Glutamatergic neuron (in vitro differentiated cells): ENCODE results near the gene TIGD3. TPM values are rescaled to one million over a fixed set of nuclear protein-coding genes. Genes with fewer than 3 reads are reported as not detected.

Source experiments
- DNase-seq: peaks from one replicate; pipeline ENCODE4 v3.0.0; 2022
- H3K27ac Mint-ChIP-seq: one replicate; pipeline ENCODE4 v1.8.0; 2020; ENCODE audit warnings: mild to moderate bottlenecking, mixed read lengths, inconsistent platforms; ENCODE audit not compliant: unreplicated experiment
- H3K27me3 Mint-ChIP-seq: one replicate; pipeline ENCODE4 v1.8.0; 2020; ENCODE audit warnings: mild to moderate bottlenecking, moderate library complexity, mixed read lengths, inconsistent platforms; ENCODE audit not compliant: unreplicated experiment
- H3K36me3 Mint-ChIP-seq: one replicate; pipeline ENCODE4 v1.8.0; 2020; ENCODE audit warnings: mild to moderate bottlenecking, mixed read lengths, inconsistent platforms; ENCODE audit not compliant: unreplicated experiment
- H3K4me1 Mint-ChIP-seq: one replicate; pipeline ENCODE4 v1.8.0; 2020; ENCODE audit warnings: mild to moderate bottlenecking, low read depth, mixed read lengths, inconsistent platforms; ENCODE audit not compliant: unreplicated experiment
- H3K4me3 Mint-ChIP-seq: one replicate; pipeline ENCODE4 v1.8.0; 2020; ENCODE audit warnings: mild to moderate bottlenecking, mixed read lengths, inconsistent platforms; ENCODE audit not compliant: unreplicated experiment
- H3K9me3 Mint-ChIP-seq: one replicate; pipeline ENCODE4 v1.8.0; 2020; ENCODE audit warnings: mild to moderate bottlenecking, moderate library complexity, mixed read lengths, inconsistent platforms; ENCODE audit not compliant: unreplicated experiment
- total RNA-seq: library from RNA; stranded (reverse); fragmentation: NEBNext Ultra II Directional; extraction: Animal tissue kit (Norgen Biotek cat#: 25700); gene quantifications from one replicate; pipeline ENCODE4 v1.2.1, GENCODE V29; 2021; ENCODE audit not compliant: unreplicated experiment
- TF ChIP-seq, protein P1 (sequence below): fragments of 200-600 bp; sonication (generic); IDR thresholded peaks from one replicate; pipeline ENCODE4 v1.5.0; 2021; ENCODE audit not compliant: partially characterized antibody, unreplicated experiment

TIGD3 gene
- total RNA-seq, 1 donor from 2014 or later: 3.8 TPM

- Mint-ChIP-seq H3K27ac (no peak overlapping the region), H3K4me1 (peaks cover 6% of the 10 kb centered on the region), H3K27me3 (peaks cover 8% of the 10 kb centered on the region), H3K9me3 (no peaks in the 10 kb centered on the region), H3K36me3 (no peaks in the 10 kb centered on the region), H3K4me3 (no peak overlapping the region)
- TF ChIP-seq, protein P1, sequence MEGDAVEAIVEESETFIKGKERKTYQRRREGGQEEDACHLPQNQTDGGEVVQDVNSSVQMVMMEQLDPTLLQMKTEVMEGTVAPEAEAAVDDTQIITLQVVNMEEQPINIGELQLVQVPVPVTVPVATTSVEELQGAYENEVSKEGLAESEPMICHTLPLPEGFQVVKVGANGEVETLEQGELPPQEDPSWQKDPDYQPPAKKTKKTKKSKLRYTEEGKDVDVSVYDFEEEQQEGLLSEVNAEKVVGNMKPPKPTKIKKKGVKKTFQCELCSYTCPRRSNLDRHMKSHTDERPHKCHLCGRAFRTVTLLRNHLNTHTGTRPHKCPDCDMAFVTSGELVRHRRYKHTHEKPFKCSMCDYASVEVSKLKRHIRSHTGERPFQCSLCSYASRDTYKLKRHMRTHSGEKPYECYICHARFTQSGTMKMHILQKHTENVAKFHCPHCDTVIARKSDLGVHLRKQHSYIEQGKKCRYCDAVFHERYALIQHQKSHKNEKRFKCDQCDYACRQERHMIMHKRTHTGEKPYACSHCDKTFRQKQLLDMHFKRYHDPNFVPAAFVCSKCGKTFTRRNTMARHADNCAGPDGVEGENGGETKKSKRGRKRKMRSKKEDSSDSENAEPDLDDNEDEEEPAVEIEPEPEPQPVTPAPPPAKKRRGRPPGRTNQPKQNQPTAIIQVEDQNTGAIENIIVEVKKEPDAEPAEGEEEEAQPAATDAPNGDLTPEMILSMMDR: no peak
- DNase-seq: no peak
These were observed 25.3 kb downstream of the TIGD3 start for GRCh38 chr11:65379698-65380459.

DNA sequence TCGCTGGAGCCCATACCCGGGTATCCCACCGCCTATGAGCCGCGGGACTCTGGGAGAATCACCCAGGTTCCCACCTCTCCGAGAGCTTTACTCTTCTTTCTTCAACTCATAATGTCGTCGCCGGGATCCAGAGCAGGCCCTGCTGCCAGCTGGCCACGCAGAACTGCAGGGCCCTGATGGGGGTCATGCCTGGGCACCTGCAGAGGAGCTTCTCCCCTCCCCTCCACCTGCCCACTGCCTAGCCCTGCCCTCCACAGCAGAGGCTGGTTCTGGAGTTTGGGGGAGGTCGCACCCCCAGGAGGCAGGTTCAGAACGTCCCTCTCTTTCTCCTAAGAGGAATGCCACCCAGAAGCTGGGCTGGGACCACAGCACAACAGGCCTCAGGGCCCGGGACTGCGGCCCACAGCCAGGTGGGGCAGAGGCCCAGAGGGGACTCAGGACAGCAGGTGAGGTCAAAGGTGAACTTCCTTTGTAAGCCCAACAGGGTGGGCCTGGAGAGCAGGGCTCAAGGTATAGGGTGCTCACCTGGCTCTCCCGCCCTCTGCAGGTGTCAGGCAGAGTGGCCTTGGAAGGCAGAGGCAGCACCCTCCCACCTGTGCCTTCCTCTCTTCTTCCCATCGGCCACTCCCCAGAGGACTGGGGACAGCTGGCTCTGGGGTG is 26.0 kb downstream of the TIGD3 start:
- H3K27ac Mint-ChIP-seq: no peak overlapping the region
- TF ChIP-seq, protein P1: no peak
- peaks cover 9% of the 10 kb centered on the region for H3K27me3 Mint-ChIP-seq

GRCh38 chr11:65381716-65382032 is 27.1 kb downstream of the TIGD3 start:
- DNase-seq: no peak
- Mint-ChIP-seq H3K36me3 (no peaks in the 10 kb centered on the region), H3K9me3 (no peaks in the 10 kb centered on the region), H3K4me3 (no peak overlapping the region), H3K27me3 (peaks cover 12% of the 10 kb centered on the region), H3K4me1 (peaks cover 6% of the 10 kb centered on the region), H3K27ac (no peak overlapping the region)
- TF ChIP-seq, protein P1: no peak

More for the DNA sequence above, 26.0 kb downstream of the TIGD3 start:
- no peak overlapping the region for H3K4me3 Mint-ChIP-seq
- H3K9me3 Mint-ChIP-seq: no peaks in the 10 kb centered on the region
- H3K4me1 Mint-ChIP-seq: peaks cover 6% of the 10 kb centered on the region
- H3K36me3 Mint-ChIP-seq: no peaks in the 10 kb centered on the region
- no peak for DNase-seq

- peak; percentile 66 for DNase-seq
- no peaks in the 10 kb centered on the region for H3K36me3 Mint-ChIP-seq
- TF ChIP-seq, protein P1: peak; percentile 43
- H3K27me3 Mint-ChIP-seq: peaks cover 12% of the 10 kb centered on the region
- H3K27ac Mint-ChIP-seq: peak within 1 kb of the TSS; percentile 59
- peak within 1 kb of the TSS; percentile 66 for H3K4me3 Mint-ChIP-seq
- H3K9me3 Mint-ChIP-seq: peaks cover 3% of the 10 kb centered on the region
- H3K4me1 Mint-ChIP-seq: peaks cover 6% of the 10 kb centered on the region
These were observed 27.7 kb downstream of the TIGD3 start, which contains the start of gene SLC25A45 for GRCh38 chr11:65382033-65382803. Gene SLC25A45 (minus strand): TSS chr11:65382646. CDS start chr11:65381951, 695 bp downstream.
